Fibroblast of lung (primary cell): ENCODE data around the gene SIX1. TPM values are rescaled to one million over a fixed set of nuclear protein-coding genes. Genes with fewer than 3 reads are reported as not detected.

Experiments
- DNase-seq, 2 donors: peaks; one replicate each; pipeline versions ENCODE4 v3.0.0 to v3.0.0-alpha.2; 2010; ENCODE audit warnings: low read depth in 2 of 2
- H2AFZ ChIP-seq: 2 replicates; pipeline ENCODE4 v1.5.1; 2012; ENCODE audit warnings: low read length, control low read depth, inconsistent platforms
- H3K27ac ChIP-seq: 2 replicates; pipeline ENCODE4 v1.5.1; 2011; ENCODE audit warnings: low read length, control low read depth; ENCODE audit not compliant: insufficient read depth
- H3K27me3 ChIP-seq: 2 replicates; pipeline ENCODE4 v1.5.1; 2011; ENCODE audit warnings: mild to moderate bottlenecking, low read length; ENCODE audit not compliant: control insufficient read depth, insufficient read depth
- H3K36me3 ChIP-seq: 2 replicates; pipeline ENCODE4 v1.5.1; 2011; ENCODE audit warnings: low read length; ENCODE audit not compliant: control insufficient read depth, insufficient read depth
- H3K4me1 ChIP-seq: 2 replicates; pipeline ENCODE4 v1.5.1; 2011; ENCODE audit warnings: low read length; ENCODE audit not compliant: control insufficient read depth, insufficient read depth; ENCODE audit errors: extremely low read depth
- H3K4me2 ChIP-seq: 2 replicates; pipeline ENCODE4 v1.5.1; 2011; ENCODE audit warnings: low read length, control low read depth; ENCODE audit not compliant: insufficient read depth; ENCODE audit errors: extremely low read depth
- H3K4me3 ChIP-seq, 4 experiments: fragments of 200-600 bp in 1 of 4; sonication (generic) in 1 of 4; replicated peaks in 1 of 4; 2 replicates each; pipeline ENCODE4 v1.5.1; 2011 to 2016; ENCODE audit warnings: low read length in 4 of 4, low read depth in 3 of 4, mild to moderate bottlenecking in 3 of 4, control low read depth in 2 of 4, inconsistent platforms in 1 of 4, mixed read lengths in 1 of 4; ENCODE audit not compliant: insufficient read depth in 1 of 4; ENCODE audit errors: control extremely low read depth in 1 of 4
- H3K79me2 ChIP-seq: 2 replicates; pipeline ENCODE4 v1.5.1; 2012; ENCODE audit warnings: mild to moderate bottlenecking, low read length, inconsistent platforms; ENCODE audit not compliant: control insufficient read depth, insufficient read depth
- H3K9ac ChIP-seq: 2 replicates; pipeline ENCODE4 v1.5.1; 2011; ENCODE audit warnings: mild to moderate bottlenecking, low read length, control low read depth; ENCODE audit not compliant: insufficient read depth
- H3K9me3 ChIP-seq: 2 replicates; pipeline ENCODE4 v1.5.1; 2012; ENCODE audit warnings: low read depth, low read length; ENCODE audit not compliant: control insufficient read depth, insufficient read depth
- H4K20me1 ChIP-seq: 2 replicates; pipeline ENCODE4 v1.5.1; 2011; ENCODE audit warnings: low read length; ENCODE audit not compliant: control insufficient read depth, insufficient read depth; ENCODE audit errors: extremely low read depth
- CTCF ChIP-seq, 2 donors: IDR thresholded peaks in 1 of 2; conservative IDR thresholded peaks in 1 of 2; 1 replicate in 1 of 2; 2 replicates in 1 of 2; pipeline ENCODE4 v1.5.1; 2011 to 2012; ENCODE audit warnings: low read length in 2 of 2, control low read depth in 1 of 2, inconsistent platforms in 1 of 2, low read depth in 1 of 2, mild to moderate bottlenecking in 1 of 2
- EZH2 ChIP-seq: IDR thresholded peaks from 2 replicates; pipeline ENCODE4 v1.5.1; 2012; ENCODE audit warnings: low read length, control low read depth, mild to moderate bottlenecking; ENCODE audit errors: missing control alignments
- polyA plus RNA-seq, 2 donors: library from polyadenylated mRNA; depleted of rRNA in 1 of 2; stranded (reverse) in 1 of 2; unstranded in 1 of 2; fragments of >200 nt; gene quantifications; 2 replicates each; pipeline ENCODE4 v1.2.1, GENCODE V29; 2011 to 2012; ENCODE audit warnings: missing spikeins in 1 of 2
- total RNA-seq: library from RNA; depleted of rRNA; stranded (reverse); fragments of >200 nt; gene quantifications from 2 replicates; pipeline ENCODE4 v1.2.1, GENCODE V29; 2014

Gene SIX1
- total and polyA plus RNA-seq, 2 donors (not counting 1 experiment from before 2014, with no cell fraction given), result 6.9 to 8.3 TPM

- no peaks in the 10 kb centered on the region for H4K20me1 ChIP-seq
- peak; percentile 86 to 87 for DNase-seq
- peaks cover 4% of the 10 kb centered on the region for H3K4me1 ChIP-seq
- no peaks in the 10 kb centered on the region for H3K36me3 ChIP-seq
- H3K27ac ChIP-seq, result no peak overlapping the region
- H3K4me2 ChIP-seq, result no peak overlapping the region
- no peaks in the 10 kb centered on the region for H3K79me2 ChIP-seq
- H2AFZ ChIP-seq, result no peak overlapping the region
- no peak overlapping the region for H3K9ac ChIP-seq
- no peaks in the 10 kb centered on the region for H3K9me3 ChIP-seq
- no peak for TF ChIP-seq CTCF (conservative IDR thresholded peaks at IDR 0.05 in 1 of 2, IDR thresholded peaks at IDR 0.05 in 1 of 2; ENCODE audit: low read depth in 1 of 2, low read length in 2 of 2)
- TF ChIP-seq EZH2, result no peak
- H3K27me3 ChIP-seq, result no peaks in the 10 kb centered on the region
- no peak overlapping the region for H3K4me3 ChIP-seq
Observed at GRCh38 chr14:60622917-60623257, 26.4 kb downstream of the SIX1 start.

- TF ChIP-seq CTCF (conservative IDR thresholded peaks at IDR 0.05 in 1 of 2, IDR thresholded peaks at IDR 0.05 in 1 of 2; ENCODE audit: low read depth in 1 of 2, low read length in 2 of 2), result no peak
- TF ChIP-seq EZH2, result no peak
- no peaks in the 10 kb centered on the region for H3K9me3 ChIP-seq
- peaks cover 4% of the 10 kb centered on the region for H3K4me1 ChIP-seq
- no peaks in the 10 kb centered on the region for H3K36me3 ChIP-seq
- H3K27me3 ChIP-seq, result no peaks in the 10 kb centered on the region
- no peaks in the 10 kb centered on the region for H4K20me1 ChIP-seq
- no peak overlapping the region for H2AFZ ChIP-seq
- no peak overlapping the region for H3K4me2 ChIP-seq
- H3K9ac ChIP-seq, result no peak overlapping the region
- no peaks in the 10 kb centered on the region for H3K79me2 ChIP-seq
- peak; percentile 62 to 64 for DNase-seq
- H3K4me3 ChIP-seq, result no peak overlapping the region
- H3K27ac ChIP-seq, result no peak overlapping the region
Observed at GRCh38 chr14:60622210-60622916, 26.9 kb downstream of the SIX1 start.

GRCh38 chr14:60621386-60621785, 27.9 kb downstream of the SIX1 start:
- Histone ChIP-seq H3K4me2 (no peak overlapping the region), H2AFZ (no peak overlapping the region), H3K9me3 (no peaks in the 10 kb centered on the region), H3K79me2 (no peaks in the 10 kb centered on the region), H3K4me3 (no peak overlapping the region), H3K27me3 (no peaks in the 10 kb centered on the region), H3K36me3 (no peaks in the 10 kb centered on the region), H3K27ac (no peak overlapping the region), H4K20me1 (no peaks in the 10 kb centered on the region), H3K4me1 (peaks cover 4% of the 10 kb centered on the region), H3K9ac (no peak overlapping the region)
- DNase-seq, result no peak
- TF ChIP-seq EZH2 (no peak), CTCF (conservative IDR thresholded peaks at IDR 0.05 in 1 of 2, IDR thresholded peaks at IDR 0.05 in 1 of 2; ENCODE audit: low read depth in 1 of 2, low read length in 2 of 2) (no peak)
